Nephron progenitor cell (in vitro differentiated cells): ENCODE data around the gene ETV7.

ENCODE experiments used
- DNase-seq: peaks from one replicate; pipeline ENCODE4 v3.0.0; 2021
- H3K27ac Mint-ChIP-seq: 2 replicates; pipeline ENCODE4 v1.8.0; 2021; ENCODE audit warnings: mild to moderate bottlenecking, moderate library complexity, mixed read lengths
- H3K27me3 Mint-ChIP-seq: 2 replicates; pipeline ENCODE4 v1.8.0; 2021; ENCODE audit warnings: mild to moderate bottlenecking, low read depth, mixed read lengths; ENCODE audit not compliant: poor library complexity
- H3K36me3 Mint-ChIP-seq: 2 replicates; pipeline ENCODE4 v1.8.0; 2021; ENCODE audit warnings: low read depth, mixed read lengths
- H3K4me1 Mint-ChIP-seq: 2 replicates; pipeline ENCODE4 v1.8.0; 2021; ENCODE audit warnings: mixed read lengths
- H3K4me3 Mint-ChIP-seq: 2 replicates; pipeline ENCODE4 v1.8.0; 2021; ENCODE audit warnings: mild to moderate bottlenecking, moderate library complexity, mixed read lengths
- H3K9me3 Mint-ChIP-seq: 2 replicates; pipeline ENCODE4 v1.8.0; 2021; ENCODE audit warnings: mild to moderate bottlenecking, moderate library complexity, mixed read lengths
- TF ChIP-seq, protein P1 (sequence below): fragments of 200-600 bp; sonication (generic); IDR thresholded peaks from 2 replicates; pipeline ENCODE4 v1.5.0; 2021; ENCODE audit warnings: antibody characterized with exemption

ETV7 gene

GRCh38 chr6:36337814-36338213 is 49.7 kb downstream of the ETV7 start:
- Mint-ChIP-seq H3K27me3 (peaks cover 57% of the 10 kb centered on the region), H3K4me1 (peaks cover 35% of the 10 kb centered on the region), H3K4me3 (no peak overlapping the region), H3K36me3 (no peaks in the 10 kb centered on the region), H3K27ac (no peak overlapping the region), H3K9me3 (no peaks in the 10 kb centered on the region)
- TF ChIP-seq, protein P1, sequence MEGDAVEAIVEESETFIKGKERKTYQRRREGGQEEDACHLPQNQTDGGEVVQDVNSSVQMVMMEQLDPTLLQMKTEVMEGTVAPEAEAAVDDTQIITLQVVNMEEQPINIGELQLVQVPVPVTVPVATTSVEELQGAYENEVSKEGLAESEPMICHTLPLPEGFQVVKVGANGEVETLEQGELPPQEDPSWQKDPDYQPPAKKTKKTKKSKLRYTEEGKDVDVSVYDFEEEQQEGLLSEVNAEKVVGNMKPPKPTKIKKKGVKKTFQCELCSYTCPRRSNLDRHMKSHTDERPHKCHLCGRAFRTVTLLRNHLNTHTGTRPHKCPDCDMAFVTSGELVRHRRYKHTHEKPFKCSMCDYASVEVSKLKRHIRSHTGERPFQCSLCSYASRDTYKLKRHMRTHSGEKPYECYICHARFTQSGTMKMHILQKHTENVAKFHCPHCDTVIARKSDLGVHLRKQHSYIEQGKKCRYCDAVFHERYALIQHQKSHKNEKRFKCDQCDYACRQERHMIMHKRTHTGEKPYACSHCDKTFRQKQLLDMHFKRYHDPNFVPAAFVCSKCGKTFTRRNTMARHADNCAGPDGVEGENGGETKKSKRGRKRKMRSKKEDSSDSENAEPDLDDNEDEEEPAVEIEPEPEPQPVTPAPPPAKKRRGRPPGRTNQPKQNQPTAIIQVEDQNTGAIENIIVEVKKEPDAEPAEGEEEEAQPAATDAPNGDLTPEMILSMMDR: no peak
- DNase-seq: no peak

DNA sequence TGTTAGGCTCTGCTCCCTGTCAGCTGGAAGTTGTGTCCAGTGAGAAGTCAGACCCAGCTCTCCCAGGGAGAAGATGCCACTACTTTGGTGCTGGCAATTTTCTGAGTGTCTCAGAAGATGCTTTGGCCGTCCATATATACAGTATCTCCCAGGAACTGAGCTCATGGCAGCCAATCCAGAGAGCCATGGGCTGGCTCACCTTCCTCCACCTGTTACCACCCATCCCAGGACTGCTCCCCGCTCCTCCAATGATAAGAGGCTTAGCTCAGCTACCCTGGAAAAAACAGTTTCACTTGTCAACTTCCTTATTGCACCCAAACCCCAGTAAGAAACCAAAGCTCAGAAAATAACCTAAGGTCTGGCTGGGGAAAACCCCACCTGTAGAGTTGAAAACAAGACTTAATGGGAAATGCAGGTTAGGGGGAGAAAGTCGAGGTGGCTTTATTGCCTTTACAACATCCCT is 50.7 kb downstream of the ETV7 start, which contains the start of gene BNIP5:
BNIP5 (minus strand) TSS at position 110 of the 463 bp plus-strand sequence. CDS start 6,198 bp downstream, outside the sequence.
- H3K4me3 Mint-ChIP-seq: no peak within 1 kb of the TSS
- no peaks in the 10 kb centered on the region for H3K36me3 Mint-ChIP-seq
- no peaks in the 10 kb centered on the region for H3K9me3 Mint-ChIP-seq
- H3K27ac Mint-ChIP-seq: no peak within 1 kb of the TSS
- DNase-seq: no peak
- H3K27me3 Mint-ChIP-seq: peaks cover 56% of the 10 kb centered on the region
- TF ChIP-seq, protein P1: no peak
- peaks cover 45% of the 10 kb centered on the region for H3K4me1 Mint-ChIP-seq

GRCh38 chr6:36336208-36336710 is 51.2 kb downstream of the ETV7 start:
- Mint-ChIP-seq H3K9me3 (no peaks in the 10 kb centered on the region), H3K36me3 (no peaks in the 10 kb centered on the region), H3K27me3 (peaks cover 55% of the 10 kb centered on the region), H3K4me1 (peaks cover 47% of the 10 kb centered on the region), H3K4me3 (no peak overlapping the region), H3K27ac (no peak overlapping the region)
- DNase-seq: no peak
- TF ChIP-seq, protein P1: no peak

DNA sequence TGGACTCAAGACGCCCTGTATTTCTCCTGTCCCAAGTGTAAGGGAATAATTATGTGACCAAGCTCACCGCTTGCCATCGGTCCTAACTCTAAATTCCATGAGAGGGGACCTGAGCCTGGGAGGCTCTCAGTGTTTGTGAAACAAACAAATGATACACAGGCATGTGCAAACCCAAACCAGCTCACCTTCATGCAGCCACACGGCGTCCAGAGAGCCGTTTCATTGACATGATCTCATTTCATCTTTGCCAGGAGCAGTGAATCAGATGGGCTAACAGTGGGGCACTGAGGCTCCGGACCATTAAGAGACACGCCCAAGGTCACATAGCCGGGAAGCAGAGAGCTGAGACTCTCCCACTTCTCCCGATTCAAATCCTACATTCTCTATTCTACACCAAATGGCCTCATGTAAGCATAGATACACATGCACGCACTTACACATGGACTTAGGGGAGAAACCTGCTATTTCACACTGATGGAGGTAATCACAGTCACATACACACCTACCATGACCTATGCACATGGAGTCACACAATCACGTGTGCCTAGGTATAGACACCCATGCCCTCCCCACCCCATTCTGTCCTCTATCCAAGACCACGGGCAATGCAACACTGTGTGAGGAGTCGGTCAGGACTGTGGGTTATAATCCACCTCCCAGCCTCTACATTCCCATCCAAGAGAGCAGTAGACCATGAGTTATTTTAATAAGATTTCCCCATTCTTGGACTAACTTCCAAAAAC is 51.8 kb downstream of the ETV7 start:
- peaks cover 44% of the 10 kb centered on the region for H3K4me1 Mint-ChIP-seq
- TF ChIP-seq, protein P1: no peak
- H3K36me3 Mint-ChIP-seq: no peaks in the 10 kb centered on the region
- peak overlapping the region; percentile 11 for H3K4me3 Mint-ChIP-seq
- no peak overlapping the region for H3K27ac Mint-ChIP-seq
- H3K27me3 Mint-ChIP-seq: peaks cover 49% of the 10 kb centered on the region
- H3K9me3 Mint-ChIP-seq: no peaks in the 10 kb centered on the region
- DNase-seq: no peak

DNA sequence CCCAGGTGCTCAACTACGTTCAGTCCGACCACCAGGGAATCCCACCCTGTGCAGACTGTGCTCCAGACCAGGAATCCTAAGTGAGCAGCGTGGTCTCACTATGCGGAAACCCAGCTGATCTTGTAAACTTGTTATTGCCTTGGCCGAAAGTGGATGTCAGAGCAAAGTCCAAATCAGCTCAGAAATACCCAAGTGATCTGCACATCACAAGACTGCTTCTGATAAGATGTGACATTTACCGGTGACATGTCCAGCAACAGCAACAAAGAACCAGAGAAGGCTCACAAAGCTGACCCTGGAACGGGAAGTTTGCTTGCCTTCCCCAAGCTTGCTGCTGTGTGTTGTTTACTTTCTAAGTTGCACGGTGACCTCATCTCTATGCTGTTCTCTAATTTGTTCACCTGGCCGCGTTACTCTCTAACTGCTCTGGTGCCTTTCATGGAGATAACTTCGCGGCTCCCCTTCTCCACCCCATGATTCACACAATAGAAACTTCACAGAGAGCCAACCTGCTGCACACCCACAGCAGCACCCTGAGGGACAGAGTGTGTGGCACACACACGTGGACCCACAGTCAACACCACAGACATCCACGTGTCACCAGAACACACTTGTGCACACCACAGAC is 52.5 kb downstream of the ETV7 start:
- TF ChIP-seq, protein P1: no peak
- H3K27ac Mint-ChIP-seq: peak overlapping the region; percentile 1
- DNase-seq: no peak
- H3K36me3 Mint-ChIP-seq: no peaks in the 10 kb centered on the region
- H3K4me3 Mint-ChIP-seq: peak overlapping the region; percentile 55
- H3K27me3 Mint-ChIP-seq: peaks cover 42% of the 10 kb centered on the region
- peaks cover 47% of the 10 kb centered on the region for H3K4me1 Mint-ChIP-seq
- no peaks in the 10 kb centered on the region for H3K9me3 Mint-ChIP-seq
